ENCODE data around the gene CCDC86. TPM values are rescaled to one million over a fixed set of nuclear protein-coding genes. Genes with fewer than 3 reads are reported as not detected.

The CCDC86 gene
- total RNA-seq, 1 donor from 2014 or later: 13.0 TPM

DNA sequence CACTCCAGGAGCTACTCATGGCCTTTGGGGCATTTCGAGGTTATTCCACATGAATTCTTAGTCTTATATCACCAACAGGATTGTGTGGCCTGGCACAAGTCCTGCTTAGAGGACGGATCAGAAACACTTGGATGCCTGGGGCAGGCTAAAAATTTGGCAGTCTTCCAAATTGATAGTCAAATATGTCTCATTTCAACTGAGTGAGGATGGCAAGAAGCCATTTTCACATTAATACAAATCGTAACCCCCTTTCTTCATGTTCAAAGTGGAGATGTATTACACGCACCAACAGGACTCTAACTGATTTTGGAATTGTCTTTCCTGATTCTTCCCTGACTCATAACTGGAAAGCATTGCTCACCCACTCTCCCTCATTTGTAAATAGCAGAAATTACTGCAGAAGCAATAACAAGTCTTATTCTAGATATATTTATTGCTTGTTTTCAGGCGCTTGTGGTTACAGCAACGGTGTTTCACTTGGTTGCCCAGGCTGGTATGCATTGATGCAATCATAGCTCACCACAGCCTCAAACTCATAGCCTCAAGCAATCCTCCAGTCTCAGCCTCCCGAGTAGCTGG, 10.3 kb upstream of the CCDC86 start:
- DNase-seq (ENCODE audit: low spot score): no peak

DNA sequence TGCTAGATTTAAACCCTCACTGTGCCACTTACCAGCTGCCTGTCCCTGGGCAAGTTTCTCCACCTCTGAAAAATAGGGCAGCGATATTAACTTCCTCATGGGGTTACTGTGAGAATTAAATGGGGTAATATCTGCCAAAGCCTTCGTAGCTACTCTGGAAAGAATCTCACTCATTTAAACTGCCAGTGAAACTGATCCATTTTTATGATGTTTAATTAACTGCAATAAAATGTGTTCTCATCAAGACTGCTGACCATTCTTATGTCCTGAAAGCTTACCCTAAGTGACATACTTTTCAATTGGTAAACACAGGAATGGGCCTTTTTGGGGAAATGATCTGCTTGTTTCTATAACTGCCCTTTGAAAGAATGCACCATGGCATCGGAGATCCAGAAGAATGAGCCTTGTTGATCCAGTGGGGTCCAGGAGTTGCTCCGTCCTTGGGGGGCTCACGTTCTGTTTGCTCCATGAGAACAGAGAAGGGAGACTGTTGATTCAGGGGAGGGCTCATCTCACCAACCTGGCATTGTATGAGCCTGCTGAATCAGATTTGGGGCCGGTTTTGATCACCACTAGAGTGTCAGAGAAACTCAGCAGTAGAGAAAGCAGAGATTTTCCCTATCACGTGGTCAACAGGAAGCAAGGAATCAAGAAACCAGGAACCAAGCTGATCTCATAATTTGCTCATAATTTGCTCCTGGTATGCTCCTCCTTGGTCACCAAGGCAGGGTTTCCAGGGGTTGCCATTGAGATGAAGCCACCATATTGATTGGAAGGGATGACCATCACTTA, 7.0 kb upstream of the CCDC86 start:
- no peak for DNase-seq (ENCODE audit: low spot score)

GRCh38 chr11:60835534-60835846, 6.4 kb upstream of the CCDC86 start:
- no peak for DNase-seq (ENCODE audit: low spot score)

- no peak for DNase-seq (ENCODE audit: low spot score)
These were observed 4.9 kb upstream of the CCDC86 start for GRCh38 chr11:60836866-60837515.

- no peak for DNase-seq (ENCODE audit: low spot score)
These were observed 3.8 kb upstream of the CCDC86 start for GRCh38 chr11:60838132-60838531.

DNA sequence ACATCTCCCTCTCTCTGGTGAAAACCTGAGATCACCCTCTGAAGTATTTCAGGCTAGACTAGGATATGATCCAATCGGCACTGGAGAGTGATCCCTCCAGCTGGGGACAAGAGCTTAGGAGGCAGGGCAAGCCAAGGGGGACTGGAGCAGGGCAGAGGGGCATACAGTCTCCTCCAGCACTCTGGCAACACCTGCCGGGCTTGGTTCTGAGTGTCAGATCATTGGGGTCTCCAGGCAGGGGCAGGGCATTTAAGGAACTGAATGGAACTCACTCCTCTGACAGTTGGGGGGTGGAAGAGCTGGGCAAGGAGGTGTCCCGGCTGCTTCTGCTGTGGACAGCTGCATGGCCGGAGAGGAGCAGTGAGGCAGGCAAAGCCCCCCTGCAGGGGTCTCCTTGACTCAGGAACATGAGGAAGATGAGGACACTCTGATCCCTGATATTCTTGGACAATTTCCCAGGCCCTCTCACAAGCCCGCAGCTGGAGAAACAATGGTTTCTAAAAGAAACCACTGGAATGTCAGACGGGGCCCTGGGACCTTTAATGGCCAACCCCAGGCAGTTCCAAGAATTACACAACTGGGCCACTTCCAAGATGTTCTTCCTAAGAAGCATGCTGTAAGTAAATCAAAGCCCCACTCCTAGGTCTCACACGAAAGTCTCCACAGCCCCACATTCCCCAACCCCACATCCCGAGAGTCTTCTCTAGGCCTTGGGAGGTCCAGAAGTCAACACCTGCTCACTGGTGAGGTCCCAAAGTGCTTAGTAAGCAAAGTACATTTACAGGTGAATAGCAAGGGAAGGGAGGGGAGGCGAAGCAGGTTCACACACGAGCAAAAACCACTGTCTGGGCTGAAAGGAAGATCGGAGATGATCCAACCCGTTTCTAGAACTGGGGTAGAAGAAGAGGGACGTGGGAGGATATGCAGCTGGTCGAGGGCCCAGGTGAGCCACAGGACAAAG, 1.2 kb upstream of the CCDC86 start:
- peak; percentile 22 for DNase-seq (ENCODE audit: low spot score)

DNA sequence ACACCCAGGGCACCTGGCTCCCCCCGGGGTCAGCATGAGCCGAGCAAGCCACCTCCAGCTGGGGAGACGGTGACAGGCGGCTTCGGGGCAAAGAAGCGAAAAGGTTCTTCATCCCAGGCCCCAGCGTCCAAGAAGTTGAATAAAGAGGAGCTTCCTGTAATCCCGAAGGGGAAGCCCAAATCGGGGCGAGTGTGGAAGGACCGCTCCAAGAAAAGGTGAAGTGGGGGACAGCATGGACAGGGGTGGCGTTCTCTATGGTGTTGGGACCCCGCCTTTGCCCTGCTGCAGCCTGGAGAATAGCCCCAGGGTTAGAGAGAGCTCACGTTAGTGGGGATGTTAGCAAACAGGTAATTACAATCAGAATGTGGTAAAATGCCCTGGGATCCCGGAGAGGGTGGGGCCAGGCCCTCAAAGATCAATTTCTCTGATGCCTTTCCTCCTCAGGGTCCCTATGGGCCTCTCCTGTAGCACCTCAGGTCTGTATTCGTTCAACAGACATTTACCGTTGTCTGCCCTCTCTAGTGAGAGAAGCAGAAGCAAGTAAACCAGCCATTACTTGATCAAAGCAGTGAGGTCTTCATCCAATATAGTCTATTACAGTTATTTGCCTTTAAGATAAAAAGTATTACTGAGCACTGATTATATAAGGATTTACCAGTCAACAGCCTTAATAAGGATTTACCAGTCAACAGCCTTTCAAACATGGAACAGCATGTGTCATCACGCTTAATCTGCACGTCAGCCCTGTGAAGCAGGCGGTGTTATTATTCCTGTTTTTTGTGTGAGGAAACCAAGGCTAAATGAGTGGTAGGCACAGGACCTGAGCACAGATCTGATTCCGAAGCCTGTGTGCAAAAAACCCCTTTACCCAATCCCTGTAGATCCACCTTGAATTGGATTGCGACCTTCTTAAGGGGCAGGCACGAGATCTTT, 1.0 kb downstream of the CCDC86 start:
- no peak for DNase-seq (ENCODE audit: low spot score)

DNA sequence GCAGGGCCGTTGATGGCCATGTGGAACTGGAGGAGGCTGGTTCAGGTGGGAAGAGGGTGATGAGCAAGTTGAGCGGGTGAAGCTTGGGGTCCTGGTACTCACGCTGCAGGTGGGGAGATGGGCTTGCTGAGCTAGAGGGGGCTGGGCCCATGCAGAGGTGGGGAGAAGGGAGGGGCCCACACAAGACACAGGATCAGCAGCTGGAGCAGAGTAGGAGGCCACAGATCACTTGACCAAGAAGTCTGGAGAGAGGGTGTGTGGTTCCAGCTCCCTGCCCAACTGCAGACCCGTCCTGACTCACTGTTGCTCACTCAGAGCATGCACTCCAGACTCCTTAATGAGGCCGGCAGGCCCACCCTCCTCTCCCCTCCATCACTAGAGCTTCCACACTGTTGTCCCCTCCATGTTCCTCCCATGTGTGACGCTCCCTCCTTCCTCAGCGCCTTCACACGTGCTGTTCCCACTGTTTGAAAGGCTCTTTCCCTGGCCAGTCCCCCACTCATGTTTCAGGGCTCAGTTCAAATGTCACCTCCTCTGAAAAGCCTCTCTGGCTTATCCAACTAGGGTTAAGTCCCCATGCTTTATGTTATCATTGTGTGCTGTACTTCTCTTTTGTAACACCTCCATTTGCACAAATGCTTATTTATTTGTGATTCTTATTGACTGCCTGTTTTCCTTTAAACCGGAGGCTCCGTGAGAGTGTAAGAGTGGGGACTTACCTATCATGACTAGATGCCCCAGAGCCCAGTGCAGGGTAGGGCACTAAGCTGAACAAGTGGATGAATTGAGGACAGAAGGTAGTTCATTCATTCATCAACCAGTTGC, 2.3 kb downstream of the CCDC86 start:
- DNase-seq (ENCODE audit: low spot score): no peak

DNA sequence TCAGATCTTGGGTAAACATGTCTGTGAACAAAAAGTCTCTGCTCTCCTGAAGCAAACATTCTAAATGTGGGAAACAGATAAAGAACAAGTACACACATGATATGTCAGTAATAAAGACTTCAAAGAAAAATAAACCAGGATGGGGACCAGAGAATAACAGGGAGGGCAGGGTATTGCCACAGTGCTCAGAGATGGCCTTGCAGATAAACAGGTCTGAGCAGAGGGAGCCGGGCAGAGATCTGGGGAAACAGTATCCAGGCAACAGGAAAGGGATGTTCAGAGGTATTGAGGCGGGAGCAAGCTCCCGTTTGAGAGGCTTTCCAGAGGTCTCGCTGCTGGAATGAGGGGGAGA, 2.9 kb downstream of the CCDC86 start:
- no peak for DNase-seq (ENCODE audit: low spot score)

- no peak for DNase-seq (ENCODE audit: low spot score)
These were observed 3.4 kb downstream of the CCDC86 start for GRCh38 chr11:60845338-60845737.

DNA sequence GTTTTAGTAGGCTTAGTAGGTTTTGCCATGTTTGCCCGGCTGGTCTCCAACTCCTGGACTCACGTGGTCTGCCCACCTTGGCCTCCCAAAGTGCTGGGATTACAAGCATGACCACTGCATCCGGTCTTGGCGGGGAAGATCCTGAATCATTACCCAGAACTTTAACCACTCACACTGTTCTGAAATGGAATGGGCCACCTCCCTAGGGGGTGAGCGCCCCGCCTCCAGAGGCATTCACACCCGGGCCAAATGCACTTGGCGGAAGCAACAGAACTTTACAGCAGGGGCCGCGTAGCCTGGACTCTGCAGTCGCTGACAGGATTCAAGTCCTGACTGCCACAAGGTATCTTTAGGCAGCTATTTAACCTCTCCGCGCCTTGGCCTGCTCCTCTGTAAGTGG, 5.4 kb downstream of the CCDC86 start:
- no peak for DNase-seq (ENCODE audit: low spot score)

DNA sequence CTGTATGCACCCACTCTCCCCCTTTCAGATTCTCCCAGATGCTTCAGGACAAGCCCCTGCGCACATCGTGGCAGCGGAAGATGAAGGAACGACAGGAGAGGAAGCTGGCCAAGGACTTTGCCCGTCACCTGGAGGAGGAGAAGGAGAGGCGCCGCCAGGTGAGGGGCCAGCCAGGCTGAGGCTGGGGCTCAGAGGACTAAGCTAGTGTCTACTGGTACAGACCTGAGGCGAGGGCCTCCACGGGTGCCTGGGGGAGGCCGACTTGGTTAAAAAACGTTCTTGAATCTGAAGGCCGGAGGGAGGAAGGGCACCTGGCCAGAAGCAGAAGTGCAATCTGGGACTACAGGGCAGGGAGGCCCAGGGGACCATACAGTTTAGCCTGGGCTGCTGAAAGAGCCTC, 6.0 kb downstream of the CCDC86 start:
- no peak for DNase-seq (ENCODE audit: low spot score)

DNA sequence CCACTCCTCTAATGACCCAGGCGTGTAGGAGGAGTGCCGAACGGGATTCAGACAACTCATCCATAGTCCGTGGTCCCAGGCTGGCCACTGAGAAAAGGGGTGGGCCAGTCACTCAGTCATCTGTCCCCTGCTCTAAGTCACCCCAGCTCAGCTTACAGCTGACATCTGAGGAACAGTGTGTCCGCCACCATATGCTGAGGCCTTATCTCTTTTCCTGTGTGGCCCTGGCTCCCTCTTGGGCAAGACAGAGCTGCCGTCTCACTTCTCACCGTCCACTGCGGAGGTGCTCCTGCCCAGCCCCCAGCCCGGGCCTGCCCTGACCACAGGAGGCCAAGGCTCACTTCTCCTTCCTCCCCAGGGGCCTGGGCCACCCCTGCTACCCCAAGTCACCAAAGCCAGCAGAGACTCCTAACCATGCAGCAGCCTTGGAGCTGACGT, 6.8 kb downstream of the CCDC86 start:
- DNase-seq (ENCODE audit: low spot score): no peak

DNA sequence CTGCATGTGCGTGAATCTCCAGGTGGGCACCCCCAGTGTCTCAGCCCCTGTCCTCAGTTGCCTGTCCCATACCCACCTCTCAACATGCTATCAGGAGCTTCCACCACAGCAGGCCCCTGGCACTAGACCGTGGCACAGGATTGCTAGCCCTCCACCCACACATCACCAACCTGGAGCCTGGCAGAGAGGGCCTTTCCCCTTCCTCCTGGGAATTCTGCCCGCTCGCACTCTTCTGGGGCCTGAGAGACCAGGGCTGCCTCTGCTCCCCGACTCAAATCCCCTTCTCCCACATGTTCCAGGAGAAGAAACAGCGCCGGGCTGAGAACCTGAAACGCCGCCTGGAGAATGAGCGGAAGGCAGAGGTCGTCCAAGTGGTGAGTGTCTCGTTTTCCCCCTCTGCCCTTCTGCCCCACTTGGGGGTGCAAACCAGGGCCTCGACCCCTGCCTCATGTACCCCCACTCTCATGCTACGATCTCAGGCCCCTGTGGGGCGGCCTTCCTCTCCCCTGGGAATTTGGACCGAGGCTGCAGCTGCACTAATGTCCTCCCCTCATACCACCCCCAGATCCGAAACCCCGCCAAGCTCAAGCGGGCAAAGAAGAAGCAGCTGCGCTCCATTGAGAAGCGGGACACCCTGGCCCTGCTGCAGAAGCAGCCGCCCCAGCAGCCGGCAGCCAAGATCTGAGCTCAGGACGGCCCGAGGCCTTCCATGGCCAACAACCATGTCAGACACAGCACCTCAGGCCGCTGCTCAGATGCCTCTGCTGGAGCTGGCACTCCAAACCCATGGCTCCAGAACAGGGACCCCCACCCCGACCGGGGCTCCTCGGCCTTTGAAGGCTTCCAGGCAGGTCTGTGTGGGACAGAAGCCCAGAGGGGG, 8.0 kb downstream of the CCDC86 start:
- no peak for DNase-seq (ENCODE audit: low spot score)

DNA sequence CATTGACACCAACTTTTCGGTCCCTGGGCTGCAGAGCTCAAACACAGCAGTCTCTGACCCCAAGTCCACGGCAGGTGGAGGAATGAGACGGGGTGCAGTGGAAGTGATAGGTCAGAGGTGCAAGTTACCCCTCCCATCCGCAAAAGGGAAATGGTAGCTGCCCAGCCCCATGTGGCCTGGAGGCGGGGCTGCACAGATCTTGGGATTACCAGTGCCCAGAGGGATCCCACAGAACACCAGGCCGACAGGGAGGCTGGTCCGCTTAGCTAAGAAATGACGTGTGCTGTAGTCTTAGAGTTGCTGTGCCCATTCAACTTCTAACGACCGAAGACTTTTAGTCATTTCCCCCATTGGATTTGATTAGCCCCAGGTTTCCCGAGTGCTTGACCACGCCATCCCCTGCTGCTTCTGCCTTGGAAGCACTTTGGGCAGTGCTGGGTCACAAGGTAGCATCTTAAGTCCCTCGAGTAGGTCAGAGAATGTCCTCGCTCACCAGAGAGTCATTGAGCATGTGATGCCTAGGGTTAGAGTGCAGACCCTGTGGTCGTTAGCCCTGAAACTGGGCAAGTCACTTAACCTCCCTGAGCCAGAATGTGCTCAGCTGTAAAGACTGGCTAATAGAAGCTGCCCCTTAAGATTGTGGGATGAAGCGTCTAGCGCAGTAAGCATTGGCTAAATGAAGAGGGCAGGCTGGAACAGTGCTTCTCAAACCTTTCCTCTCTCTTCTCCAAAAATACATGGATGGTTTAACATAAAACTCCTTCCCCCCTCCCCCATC, 9.6 kb downstream of the CCDC86 start:
- DNase-seq (ENCODE audit: low spot score): no peak

GRCh38 chr11:60852117-60852981, 10.4 kb downstream of the CCDC86 start:
- peak; percentile 73 for DNase-seq (ENCODE audit: low spot score)

Measured in mucosa of gallbladder (tissue), 1 donor.